H1 (cell line): Measurements from ENCODE around the gene RARB. TPM values are rescaled to one million over a fixed set of nuclear protein-coding genes. Genes with fewer than 3 reads are reported as not detected.

ENCODE experiments used
- CTCF ChIA-PET: fragments of 300-600 bp; sonication (Branson Sonifier 250); formaldehyde crosslinking; loops from one replicate; lab custom pipeline; 2021; ENCODE audit not compliant: partially characterized antibody; lab: Charles Lee
- POLR2A ChIA-PET: fragments of 300-600 bp; sonication (Branson Sonifier 250); formaldehyde crosslinking; loops from one replicate; lab custom pipeline; 2021; ENCODE audit warnings: inconsistent platforms; ENCODE audit not compliant: partially characterized antibody; lab: Charles Lee
- DNase-seq, 2 experiments: peaks; one replicate each; pipeline versions ENCODE4 v3.0.0 to v3.0.0-alpha.2; 2010 to 2022; ENCODE audit warnings: low spot score in 2 of 2, low read depth in 1 of 2, mixed read lengths in 1 of 2
- FAIRE-seq: peaks from 2 replicates; lab custom pipeline; 2011; peaks lifted over from hg19 to GRCh38; lab: Jason Lieb, UNC
- H2AFZ ChIP-seq: 2 replicates; pipeline ENCODE4 v1.8.1; 2012; ENCODE audit warnings: low read length, inconsistent platforms
- H2AK5ac ChIP-seq: 2 replicates; pipeline ENCODE4 v1.6.1; 2013; ENCODE audit warnings: low read depth, low read length
- H2BK120ac ChIP-seq: replicated peaks from 2 replicates; pipeline ENCODE3; 2013; ENCODE audit warnings: low read depth, low read length, inconsistent platforms
- H2BK12ac ChIP-seq: 2 replicates; pipeline ENCODE4 v1.6.1; 2013; ENCODE audit warnings: low read depth, low read length
- H2BK15ac ChIP-seq: 2 replicates; pipeline ENCODE4 v1.6.1; 2013; ENCODE audit warnings: low read length
- H2BK20ac ChIP-seq: 2 replicates; pipeline ENCODE4 v1.6.1; 2013; ENCODE audit warnings: low read length
- H2BK5ac ChIP-seq: 2 replicates; pipeline ENCODE4 v1.6.1; 2013; ENCODE audit warnings: low read depth, low read length
- H3K14ac ChIP-seq: 2 replicates; pipeline ENCODE4 v1.6.1; 2013; ENCODE audit warnings: inconsistent platforms; ENCODE audit not compliant: insufficient read length
- H3K18ac ChIP-seq: 2 replicates; pipeline ENCODE4 v1.6.1; 2013; ENCODE audit warnings: low read length; ENCODE audit errors: extremely low read depth
- H3K23ac ChIP-seq: 2 replicates; pipeline ENCODE4 v1.6.1; 2013; ENCODE audit warnings: inconsistent platforms; ENCODE audit not compliant: insufficient read length
- H3K23me2 ChIP-seq: 2 replicates; pipeline ENCODE4 v1.6.1; 2013; ENCODE audit warnings: low read depth, low read length
- H3K27ac ChIP-seq: 2 replicates; pipeline ENCODE4 v1.6.1; 2011; ENCODE audit warnings: low read depth, low read length, inconsistent platforms
- H3K27me3 ChIP-seq, 4 experiments: replicated peaks in 1 of 4; 1 replicate in 1 of 4; 2 replicates in 3 of 4; pipeline versions ENCODE4 v1.6.1 to v1.8.1; 2011 to 2013; ENCODE audit warnings: low read length in 3 of 4, mild to moderate bottlenecking in 3 of 4, inconsistent platforms in 2 of 4, mixed read lengths in 2 of 4, moderate library complexity in 1 of 4; ENCODE audit not compliant: control insufficient read depth in 3 of 4, insufficient read depth in 3 of 4; ENCODE audit errors: extremely low read depth in 1 of 4
- H3K36me3 ChIP-seq, 4 experiments: 2 replicates each; pipeline versions ENCODE4 v1.6.1 to v1.8.1; 2011 to 2013; ENCODE audit warnings: mild to moderate bottlenecking in 4 of 4, low read length in 3 of 4, moderate library complexity in 2 of 4, control low read depth in 1 of 4, inconsistent platforms in 1 of 4; ENCODE audit not compliant: insufficient read depth in 4 of 4, control insufficient read depth in 2 of 4
- H3K4ac ChIP-seq: replicated peaks from 2 replicates; pipeline ENCODE3; 2013; ENCODE audit warnings: low read length, low read depth, mixed read lengths, inconsistent platforms; ENCODE audit not compliant: insufficient read length
- H3K4me1 ChIP-seq, 4 experiments: replicated peaks in 1 of 4; 1 replicate in 1 of 4; 2 replicates in 3 of 4; pipeline versions ENCODE4 v1.6.1 to v1.8.1; 2011 to 2013; ENCODE audit warnings: low read length in 3 of 4, inconsistent platforms in 2 of 4, mixed read lengths in 1 of 4; ENCODE audit not compliant: insufficient read depth in 4 of 4, control insufficient read depth in 3 of 4
- H3K4me2 ChIP-seq, 2 experiments: 2 replicates each; pipeline versions ENCODE4 v1.6.1 to v1.8.1; 2011 to 2013; ENCODE audit warnings: low read depth in 2 of 2, low read length in 2 of 2, control low read depth in 1 of 2, inconsistent platforms in 1 of 2, mild to moderate bottlenecking in 1 of 2; ENCODE audit not compliant: insufficient read depth in 1 of 2
- H3K4me3 ChIP-seq, 4 experiments: fragments of 200-600, 300-600 bp in 1 of 4; sonication (generic), shearing (Covaris generic), sonication (Bioruptor Twin) in 1 of 4; 2 replicates each; pipeline versions ENCODE4 v1.5.1 to v1.8.1; 2011 to 2016; ENCODE audit warnings: low read length in 4 of 4, low read depth in 3 of 4, control low read depth in 2 of 4, inconsistent platforms in 2 of 4, mild to moderate bottlenecking in 2 of 4, mixed read lengths in 1 of 4, moderate library complexity in 1 of 4; ENCODE audit not compliant: insufficient read depth in 2 of 4; ENCODE audit errors: extremely low read depth in 1 of 4
- H3K56ac ChIP-seq: replicated peaks from 2 replicates; pipeline ENCODE3; 2013; ENCODE audit warnings: low read depth, mild to moderate bottlenecking, mixed read lengths, low read length, inconsistent platforms; ENCODE audit not compliant: insufficient read length
- H3K79me1 ChIP-seq: 2 replicates; pipeline ENCODE4 v1.6.1; 2013; ENCODE audit warnings: low read depth, low read length, control low read depth
- H3K79me2 ChIP-seq, 2 experiments: 2 replicates each; pipeline versions ENCODE4 v1.6.1 to v1.8.1; 2012 to 2013; ENCODE audit warnings: low read length in 2 of 2, mild to moderate bottlenecking in 2 of 2, inconsistent platforms in 1 of 2; ENCODE audit not compliant: insufficient read depth in 2 of 2, control insufficient read depth in 1 of 2
- H3K9ac ChIP-seq, 4 experiments: replicated peaks in 1 of 4; 1 replicate in 1 of 4; 2 replicates in 3 of 4; pipeline versions ENCODE4 v1.6.1 to v1.8.1; 2011 to 2013; ENCODE audit warnings: low read depth in 3 of 4, low read length in 3 of 4, control low read depth in 2 of 4, mild to moderate bottlenecking in 2 of 4, moderate library complexity in 2 of 4, inconsistent platforms in 1 of 4; ENCODE audit errors: extremely low read depth in 1 of 4
- H3K9me3 ChIP-seq, 2 experiments: 2 replicates each; pipeline versions ENCODE4 v1.6.1 to v1.8.1; 2012 to 2013; ENCODE audit warnings: mild to moderate bottlenecking in 2 of 2, moderate library complexity in 2 of 2, control low read depth in 1 of 2, inconsistent platforms in 1 of 2, low read depth in 1 of 2, low read length in 1 of 2, mixed read lengths in 1 of 2; ENCODE audit not compliant: insufficient read depth in 2 of 2
- H4K20me1 ChIP-seq, 2 experiments: replicated peaks in 1 of 2; 2 replicates each; pipeline versions ENCODE3 to v1.8.1; 2011 to 2013; ENCODE audit warnings: inconsistent platforms in 2 of 2, low read length in 2 of 2, mild to moderate bottlenecking in 1 of 2; ENCODE audit not compliant: insufficient read depth in 2 of 2, control insufficient read depth in 1 of 2
- H4K5ac ChIP-seq: 2 replicates; pipeline ENCODE4 v1.6.1; 2013; ENCODE audit warnings: low read length, low read depth, mixed read lengths, inconsistent platforms; ENCODE audit not compliant: insufficient read length
- H4K8ac ChIP-seq: 2 replicates; pipeline ENCODE4 v1.8.0; 2013; ENCODE audit warnings: mild to moderate bottlenecking, moderate library complexity, low read length, inconsistent platforms; ENCODE audit not compliant: insufficient read depth; ENCODE audit errors: extremely low read depth
- H4K91ac ChIP-seq: replicated peaks from 2 replicates; pipeline ENCODE3; 2013; ENCODE audit warnings: low read length, mixed read lengths, inconsistent platforms; ENCODE audit not compliant: insufficient read length
- CBX5 ChIP-seq: fragments of 300-800, 300-1000 bp; sonication (generic); IDR thresholded peaks from 2 replicates; pipeline ENCODE4 v1.7.1; 2016; ENCODE audit warnings: antibody characterized with exemption, low read length, low read depth
- CHD1 ChIP-seq: IDR thresholded peaks from 2 replicates; pipeline ENCODE4 v1.6.1; 2012; ENCODE audit warnings: low read depth, low read length, improper control_type of control experiment
- GTF2F1 ChIP-seq: IDR thresholded peaks from 2 replicates; pipeline ENCODE4 v1.6.1; 2012; ENCODE audit warnings: low read depth, low read length, improper control_type of control experiment, borderline replicate concordance
- JUN ChIP-seq: IDR thresholded peaks from 2 replicates; pipeline ENCODE4 v1.6.1; 2011; ENCODE audit warnings: low read depth, mild to moderate bottlenecking, improper control_type of control experiment, low read length
- JUND ChIP-seq: IDR thresholded peaks from 2 replicates; pipeline ENCODE4 v1.6.1; 2011; ENCODE audit warnings: mild to moderate bottlenecking, improper control_type of control experiment, low read length
- KDM4A ChIP-seq: IDR thresholded peaks from one replicate; pipeline ENCODE4 v1.7.1; 2012; ENCODE audit warnings: low read depth, mild to moderate bottlenecking, moderate library complexity, low read length, inconsistent platforms; ENCODE audit not compliant: severe bottlenecking
- KDM5A ChIP-seq: fragments of 200-600 bp; IDR thresholded peaks from 2 replicates; pipeline ENCODE4 v1.7.1; 2012; ENCODE audit warnings: mild to moderate bottlenecking, low read length, inconsistent platforms, mixed read lengths
- NRF1 ChIP-seq: IDR thresholded peaks from 2 replicates; pipeline ENCODE4 v1.6.1; 2011; ENCODE audit warnings: mild to moderate bottlenecking, low read depth, low read length, improper control_type of control experiment
- POLR2A ChIP-seq, 2 experiments: IDR thresholded peaks; 1 replicate in 1 of 2; 2 replicates in 1 of 2; pipeline ENCODE4 v1.6.1; 2011; ENCODE audit warnings: low read depth in 2 of 2, low read length in 2 of 2, mild to moderate bottlenecking in 2 of 2; ENCODE audit errors: control extremely low read depth in 1 of 2
- POU5F1 ChIP-seq: IDR thresholded peaks from 2 replicates; pipeline ENCODE4 v1.6.1; 2011; ENCODE audit warnings: low read depth, mild to moderate bottlenecking, low read length, moderate library complexity
- RXRA ChIP-seq: IDR thresholded peaks from 2 replicates; pipeline ENCODE4 v1.6.1; 2011; ENCODE audit warnings: low read depth, mild to moderate bottlenecking, low read length, moderate library complexity; ENCODE audit not compliant: insufficient read depth
- SAP30 ChIP-seq: fragments of 300-600 bp; sonication (generic); IDR thresholded peaks from 2 replicates; pipeline ENCODE4 v1.7.1; 2012; ENCODE audit warnings: low read length, moderate library complexity, mild to moderate bottlenecking, inconsistent platforms; ENCODE audit not compliant: insufficient read depth, insufficient replicate concordance
- SP1 ChIP-seq: IDR thresholded peaks from 2 replicates; pipeline ENCODE4 v1.6.1; 2011; ENCODE audit warnings: low read depth, low read length
- USF2 ChIP-seq: IDR thresholded peaks from 2 replicates; pipeline ENCODE4 v1.6.1; 2011; ENCODE audit warnings: low read length, improper control_type of control experiment
- WGBS, 2 experiments: shearing (Covaris generic) in 1 of 2; methylation state at CpG; one replicate each; pipeline versions ENCODE4 v1.1.6 to v1.1.7; 2013 to 2015; ENCODE audit warnings: low lambda C conversion rate in 2 of 2, mixed read lengths in 2 of 2, inconsistent platforms in 1 of 2, low coverage in 1 of 2, missing lambda C conversion rate in 1 of 2; ENCODE audit not compliant: insufficient replicate concordance in 2 of 2, insufficient coverage in 1 of 2, insufficient read length in 1 of 2; ENCODE audit errors: extremely low coverage in 1 of 2, missing lambda C conversion rate in 1 of 2; 5-methylcytosine and 5-hydroxymethylcytosine counted together
- polyA plus RNA-seq, 7 experiments: library from polyadenylated mRNA; depleted of rRNA in 3 of 7; stranded (reverse) in 5 of 7; unstranded in 2 of 7; fragments of >200 nt in 5 of 7; fragments of 200-250 nt in 2 of 7; gene quantifications; 1 replicate in 5 of 7; 2 replicates in 1 of 7; 4 replicates in 1 of 7; pipeline versions ENCODE4 v1.2.1 to v1.2.3, GENCODE V29; 2011 to 2013; ENCODE audit warnings: missing spikeins in 2 of 7, mixed read lengths in 2 of 7
- total RNA-seq: library from RNA; stranded (reverse); fragmentation: NEBNext Ultra II Directional; extraction: Animal tissue kit (Norgen Biotek cat#: 25700); gene quantifications from 2 replicates; pipeline ENCODE4 v1.2.1, GENCODE V29; 2021

The RARB gene
- total and polyA plus RNA-seq, 2 of the 8 experiments (the other 6 are each of a cell fraction or from before 2014, with no cell fraction given), result 0.15 to 0.22 TPM

GRCh38 chr3:25433106-25433505, 5.0 kb downstream of the RARB start:
- Histone ChIP-seq H4K5ac (no peak overlapping the region), H3K18ac (no peak overlapping the region), H3K36me3 (no peaks in the 10 kb centered on the region; a peak in 1 of 8 replicates), H4K20me1 (no peaks in the 10 kb centered on the region), H3K4me2 (no peak overlapping the region), H3K4me3 (no peak overlapping the region), H3K23ac (no peak overlapping the region), H3K14ac (no peak overlapping the region), H2BK12ac (no peak overlapping the region), H2AK5ac (no peak overlapping the region), H2BK120ac (no peak overlapping the region), H4K8ac (no peak overlapping the region), H4K91ac (no peak overlapping the region), H3K23me2 (peaks cover 2% of the 10 kb centered on the region), H3K27ac (no peak overlapping the region), H3K9ac (no peak overlapping the region), H2BK15ac (no peak overlapping the region), H3K79me2 (no peaks in the 10 kb centered on the region), H3K4ac (no peak overlapping the region), H3K27me3 (peaks cover 0 to 7% (median 6%) of the 10 kb centered on the region in 4 experiments; a peak in 5 of 7 replicates), H2BK20ac (no peak overlapping the region), H3K56ac (no peak overlapping the region), H3K79me1 (no peaks in the 10 kb centered on the region), H3K9me3 (no peaks in the 10 kb centered on the region), H3K4me1 (peaks cover 2 to 9% (median 5%) of the 10 kb centered on the region in 4 experiments; a peak in 5 of 7 replicates), H2AFZ (no peak overlapping the region), H2BK5ac (no peak overlapping the region)
- ChIA-PET POLR2A (no interaction called here), CTCF (interaction anchor here (1.0 to 2.2 kb wide), 2 partner anchors 8 to 15 kb away, joined by 3 to 10 read pairs; no protein-coding TSS in a partner anchor)
- WGBS, 2 experiments, result 87% methylated on average over 2 of the region's 2 CpGs; no CpG with 5 or more reads in 1 of the 2 experiments
- no peak for DNase-seq
- no peak for FAIRE-seq
- no peak for TF ChIP-seq KDM5A
- no peak for TF ChIP-seq GTF2F1
- TF ChIP-seq JUND, result no peak
- TF ChIP-seq SAP30, result no peak
- no peak for TF ChIP-seq RXRA
- TF ChIP-seq KDM4A, result no peak
- TF ChIP-seq NRF1, result no peak
- no peak for TF ChIP-seq POLR2A (IDR thresholded peaks at IDR 0.05; ENCODE audit: control extremely low read depth in 1 of 2, low read depth in 2 of 2, low read length in 2 of 2)
- TF ChIP-seq CBX5, result no peak
- no peak for TF ChIP-seq CHD1
- no peak for TF ChIP-seq SP1
- no peak for TF ChIP-seq USF2
- TF ChIP-seq JUN, result no peak
- no peak for TF ChIP-seq POU5F1
